Stimulated activated CD8-positive, alpha-beta memory T cell treated with anti-CD3 and anti-CD28 coated beads, Interleukin-15, amount 100 ng/mL, for 4 hours (primary cell): Measurements from ENCODE around the gene GRN.

Experiments used
- DNase-seq, 2 donors: peaks; one replicate each; pipeline ENCODE4 v3.0.0-alpha.2; 2020; ENCODE audit warnings: low read depth in 2 of 2

Gene GRN

GRCh38 chr17:44344939-44345453 is at the start of gene GRN:
Gene GRN, plus strand, starts transcription at chr17:44345302. Its CDS starts 3,863 bp downstream, at chr17:44349165.
- DNase-seq: peak; percentile 64 to 78

GRCh38 chr17:44297975-44298374 is 47.1 kb upstream of the GRN start:
- no peak for DNase-seq

- no peak for DNase-seq
Measured at GRCh38 chr17:44304651-44305050, 40.5 kb upstream of the GRN start.

GRCh38 chr17:44307387-44308186 is 37.5 kb upstream of the GRN start:
- no peak for DNase-seq

- peak; percentile 63 to 69 for DNase-seq
Measured at GRCh38 chr17:44308320-44308818, 36.7 kb upstream of the GRN start, which contains the start of gene RUNDC3A. Gene RUNDC3A, plus strand, starts transcription at chr17:44308601. Its CDS starts 232 bp downstream, at chr17:44308833.

- no peak for DNase-seq
Measured at GRCh38 chr17:44308865-44309264, 36.2 kb upstream of the GRN start.

GRCh38 chr17:44309472-44309871 is 35.6 kb upstream of the GRN start:
- no peak for DNase-seq

- no peak for DNase-seq
Measured at GRCh38 chr17:44310188-44310587, 34.9 kb upstream of the GRN start.

- no peak for DNase-seq
Measured at GRCh38 chr17:44310609-44311376, 34.3 kb upstream of the GRN start.

- no peak for DNase-seq
Measured at GRCh38 chr17:44311562-44312181, 33.4 kb upstream of the GRN start.

GRCh38 chr17:44312396-44313104 is 32.6 kb upstream of the GRN start:
- no peak for DNase-seq

GRCh38 chr17:44314031-44314430 is 31.1 kb upstream of the GRN start:
- no peak for DNase-seq

GRCh38 chr17:44314524-44314868 is 30.6 kb upstream of the GRN start:
- DNase-seq: no peak

GRCh38 chr17:44314869-44315661 is 30.0 kb upstream of the GRN start:
- DNase-seq: no peak

GRCh38 chr17:44315760-44316731 is 29.1 kb upstream of the GRN start:
- DNase-seq: no peak

- no peak for DNase-seq
Measured at GRCh38 chr17:44317545-44317944, 27.6 kb upstream of the GRN start.

GRCh38 chr17:44318077-44318892 is 26.8 kb upstream of the GRN start:
- DNase-seq: no peak

- DNase-seq: no peak
Measured at GRCh38 chr17:44320066-44320465, 25.0 kb upstream of the GRN start.
